K562 (cell line): ENCODE results near the gene TMEM69. TPM values are rescaled to one million over a fixed set of nuclear protein-coding genes. Genes with fewer than 3 reads are reported as not detected.

ENCODE experiments used
- C11orf30 ChIP-seq: fragments of 450-650 bp; IDR thresholded peaks from 2 replicates; pipeline ENCODE4 v1.6.1; 2016; ENCODE audit warnings: low read depth, mild to moderate bottlenecking
- FOS ChIP-seq: IDR thresholded peaks from 3 replicates; pipeline ENCODE4 v1.6.1; 2011; ENCODE audit not compliant: insufficient read length; ENCODE audit errors: extremely low read depth
- GTF2E2 ChIP-seq: fragments of 200-800 bp; sonication (Bioruptor generic); IDR thresholded peaks from 2 replicates; pipeline ENCODE4 v1.6.1; 2016; ENCODE audit warnings: missing genetic modification characterization, missing compliant biosample characterization
- MCM5 ChIP-seq: fragments of 450-650 bp; IDR thresholded peaks from 2 replicates; pipeline ENCODE4 v1.6.1; 2016; ENCODE audit warnings: low read depth
- NR2C1 ChIP-seq, 2 experiments: fragments of 450-650 bp; IDR thresholded peaks; 2 replicates each; pipeline ENCODE4 v1.6.1; 2017; ENCODE audit warnings: mild to moderate bottlenecking in 2 of 2, antibody characterized with exemption in 1 of 2, inconsistent platforms in 1 of 2, missing compliant biosample characterization in 1 of 2, missing genetic modification characterization in 1 of 2
- PTRF ChIP-seq: fragments of 450-650 bp; IDR thresholded peaks from 2 replicates; pipeline ENCODE4 v1.6.1; 2016; ENCODE audit warnings: mild to moderate bottlenecking, missing genetic modification characterization, missing compliant biosample characterization
- PYGO2 ChIP-seq: fragments of 450-650 bp; IDR thresholded peaks from 2 replicates; pipeline ENCODE4 v1.6.1; 2016; ENCODE audit warnings: mild to moderate bottlenecking, missing genetic modification characterization, moderate library complexity, missing compliant biosample characterization
- RAD51 ChIP-seq: fragments of 450-650 bp; IDR thresholded peaks from 2 replicates; pipeline ENCODE4 v1.7.1; 2016; ENCODE audit warnings: low read depth, mild to moderate bottlenecking, borderline replicate concordance
- SMAD2 ChIP-seq: fragments of 150-350 bp; IDR thresholded peaks from 2 replicates; pipeline ENCODE4 v1.6.1; 2014; ENCODE audit warnings: low read depth, mild to moderate bottlenecking, low read length
- SRF ChIP-seq, 2 experiments: fragments of 250-450, 450-650 bp in 1 of 2; sonication (Bioruptor Pico) in 1 of 2; sonication (generic) in 1 of 2; formaldehyde crosslinking; IDR thresholded peaks; 2 replicates each; pipeline versions ENCODE4 v1.5.0 to v1.5.1; 2020 to 2022; ENCODE audit warnings: mild to moderate bottlenecking in 1 of 2, missing genetic modification reagents in 1 of 2
- ZNF184 ChIP-seq: sonication (generic); formaldehyde crosslinking; IDR thresholded peaks from 2 replicates; pipeline ENCODE4 v1.5.0; 2020; ENCODE audit warnings: missing genetic modification reagents
- ZNF224 ChIP-seq: sonication (generic); formaldehyde crosslinking; IDR thresholded peaks from 2 replicates; pipeline ENCODE4 v1.8.0; 2022; ENCODE audit warnings: mild to moderate bottlenecking, missing genetic modification reagents
- ZNF263 ChIP-seq: sonication (generic); formaldehyde crosslinking; IDR thresholded peaks from 2 replicates; pipeline ENCODE4 v1.8.0; 2022; ENCODE audit warnings: mild to moderate bottlenecking, missing genetic modification reagents, borderline replicate concordance
- ZNF695 ChIP-seq: fragments of 450-650 bp; formaldehyde crosslinking; IDR thresholded peaks from 2 replicates; pipeline ENCODE4 v1.4.0; 2020; ENCODE audit warnings: mild to moderate bottlenecking, moderate library complexity
- ZNF696 ChIP-seq: fragments of 250-450 bp; sonication (Bioruptor Pico); conservative IDR thresholded peaks from 2 replicates; pipeline ENCODE4 v1.4.0; 2020; ENCODE audit warnings: mild to moderate bottlenecking, moderate library complexity
- polyA plus RNA-seq, 8 experiments: library from polyadenylated mRNA; depleted of rRNA in 4 of 8; stranded (reverse) in 5 of 8; unstranded in 3 of 8; fragments of >200 nt; fragmentation: Nextera tagmentation in 2 of 8; fragmentation: Illumina TruSeq in 1 of 8; extraction: Ambion mirVana in 2 of 8; extraction: Trizol in 1 of 8; gene quantifications; 2 replicates each; pipeline versions ENCODE4 v1.2.1 to v1.2.3, GENCODE V29; 2011 to 2014; ENCODE audit warnings: inconsistent platforms in 1 of 8, missing spikeins in 1 of 8
- total RNA-seq, 7 experiments: library from RNA; depleted of rRNA in 6 of 7; stranded (reverse); fragments of >200 nt in 6 of 7; fragmentation: Illumina TruSeq in 2 of 7; extraction: Trizol in 2 of 7; gene quantifications; 2 replicates each; pipeline versions ENCODE4 v1.2.1 to v1.2.3, GENCODE V29; 2011 to 2021; ENCODE audit warnings: low replicate concordance in 1 of 7
- TF ChIP-seq, protein P1 (sequence below): fragments of 250-450 bp; sonication (Bioruptor Pico); IDR thresholded peaks from 2 replicates; pipeline ENCODE4 v1.5.0; 2021; ENCODE audit warnings: mild to moderate bottlenecking, moderate library complexity
- TF ChIP-seq, protein P2 (sequence below): fragments of 250-450 bp; sonication (Bioruptor Pico); IDR thresholded peaks from 2 replicates; pipeline ENCODE4 v1.4.0; 2020; ENCODE audit warnings: borderline replicate concordance
- TF ChIP-seq, protein P3 (sequence below): fragments of 450-650 bp; IDR thresholded peaks from 2 replicates; pipeline ENCODE4 v1.6.1; 2016; ENCODE audit warnings: antibody characterized with exemption
- TF ChIP-seq, protein P4 (sequence below): sonication (generic); formaldehyde crosslinking; IDR thresholded peaks from 2 replicates; pipeline ENCODE4 v1.8.0; 2022; ENCODE audit warnings: missing genetic modification reagents, mild to moderate bottlenecking, moderate library complexity, borderline replicate concordance

Gene TMEM69
- total and polyA plus RNA-seq, 9 of the 15 experiments (the other 6 are each of a cell fraction or from before 2014, with no cell fraction given): 47.3 to 248 (median 103) TPM

DNA sequence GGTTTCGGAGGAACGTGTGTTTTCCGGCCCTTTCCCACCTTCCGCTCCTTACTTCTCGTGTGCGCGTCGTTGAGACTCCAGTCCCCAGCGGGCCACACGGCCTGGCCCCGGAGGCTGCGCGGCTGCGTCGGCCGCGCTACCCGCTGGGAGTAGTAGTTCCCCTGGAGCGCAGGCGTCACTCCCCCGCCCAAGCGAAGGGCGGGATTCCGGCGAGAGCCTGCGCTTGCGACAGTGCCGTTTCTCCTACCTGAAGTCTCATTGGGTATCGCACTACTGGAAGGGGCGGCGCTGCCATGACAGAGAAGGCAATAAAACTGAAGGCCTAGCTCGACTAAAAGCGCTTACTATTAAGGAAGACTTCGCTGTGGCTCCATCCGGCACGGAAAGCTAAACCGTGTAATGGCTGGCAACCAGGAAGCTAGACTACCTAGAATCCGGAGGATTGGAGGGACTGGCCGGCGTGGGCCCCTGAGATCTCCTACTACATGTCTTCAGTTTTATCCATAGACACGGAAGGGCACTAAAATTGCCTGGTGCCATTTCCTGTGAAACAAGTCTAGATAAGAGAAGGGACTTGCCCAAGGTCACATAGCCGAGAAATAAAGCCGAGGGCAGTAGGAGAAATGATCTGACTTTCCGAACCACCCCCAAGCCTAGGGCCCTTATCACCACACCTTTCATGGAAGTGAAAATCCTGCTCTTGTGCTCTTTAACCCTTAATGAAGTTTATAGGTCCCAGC, 797 bp upstream of the TMEM69 start (continued):
- TF ChIP-seq FOS (no peak), SMAD2 (no peak), NR2C1 (IDR thresholded peaks at IDR 0.05) (no peak; the same call in none of the 2 replicates), NR2C1 (tag; IDR thresholded peaks at IDR 0.05) (peak; percentile 78), PYGO2 (tag) (no peak), C11orf30 (peak; percentile 29; the same call in 1 of the 2 replicates), GTF2E2 (tag) (no peak; the same call in 1 of the 2 replicates), RAD51 (no peak), ZNF696 (CRISPR knock-in tag) (no peak), ZNF224 (CRISPR knock-in tag) (no peak), ZNF263 (CRISPR knock-in tag) (no peak), PTRF (tag) (no peak), MCM5 (no peak), ZNF184 (no peak), ZNF695 (CRISPR knock-in tag) (no peak), SRF (CRISPR knock-in tag; IDR thresholded peaks at IDR 0.05) (peak; percentile 29 to 71; a peak in 2 of 4 replicates)
- TF ChIP-seq, protein P1, sequence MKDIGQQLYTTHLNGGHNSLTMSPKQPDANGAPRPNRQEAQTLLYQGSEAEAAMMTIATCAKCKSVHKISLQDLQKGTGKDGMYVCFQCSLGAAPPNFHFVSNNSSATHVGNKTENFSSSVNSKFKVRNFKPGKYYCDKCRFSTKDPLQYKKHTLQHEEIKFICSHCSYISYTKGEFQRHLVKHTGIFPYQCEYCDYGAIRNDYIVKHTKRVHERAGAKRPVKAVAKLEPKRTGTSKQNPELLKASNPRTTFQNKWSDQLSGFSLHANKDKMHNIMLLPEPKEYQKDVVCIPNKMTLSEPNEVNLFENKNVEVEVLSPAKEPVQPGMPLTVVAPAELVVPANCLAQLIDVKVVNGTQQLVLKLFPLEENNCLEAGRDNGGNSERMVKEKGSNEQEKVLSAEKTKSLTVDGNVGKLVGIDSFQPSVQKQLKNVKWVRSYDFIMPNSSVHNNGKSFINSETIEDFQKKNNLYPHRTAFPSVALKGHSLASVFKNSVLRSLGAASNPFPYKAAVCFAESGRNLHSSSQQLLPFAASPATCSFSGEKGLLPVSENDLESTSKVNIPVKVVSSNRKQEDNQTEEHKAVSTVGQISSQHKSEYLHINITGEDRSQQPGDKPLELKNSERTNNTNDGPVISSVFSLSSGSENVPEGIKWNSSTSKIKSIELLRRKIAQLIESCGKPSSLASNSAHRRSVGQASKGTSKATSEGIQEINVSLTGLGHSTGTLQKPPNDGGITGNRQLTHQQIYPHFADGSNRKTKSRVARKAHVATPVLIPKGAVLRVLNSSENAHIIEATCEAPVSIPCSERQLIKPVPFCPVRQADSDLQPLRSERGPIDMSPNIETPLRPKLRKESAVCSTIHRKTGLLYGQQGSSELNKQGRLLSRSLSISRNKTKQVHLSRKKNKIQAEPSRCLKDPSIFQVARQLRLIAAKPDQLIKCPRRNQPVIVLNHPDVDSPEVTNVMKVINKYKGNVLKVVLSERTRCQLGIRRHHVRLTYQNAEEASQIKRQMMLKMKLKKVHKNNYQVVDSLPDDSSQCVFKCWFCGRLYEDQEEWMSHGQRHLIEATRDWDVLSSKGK (CRISPR knock-in tag): 0 out of 2 replicates have a peak, but pooled peaks have one; percentile 7
- TF ChIP-seq, protein P2, sequence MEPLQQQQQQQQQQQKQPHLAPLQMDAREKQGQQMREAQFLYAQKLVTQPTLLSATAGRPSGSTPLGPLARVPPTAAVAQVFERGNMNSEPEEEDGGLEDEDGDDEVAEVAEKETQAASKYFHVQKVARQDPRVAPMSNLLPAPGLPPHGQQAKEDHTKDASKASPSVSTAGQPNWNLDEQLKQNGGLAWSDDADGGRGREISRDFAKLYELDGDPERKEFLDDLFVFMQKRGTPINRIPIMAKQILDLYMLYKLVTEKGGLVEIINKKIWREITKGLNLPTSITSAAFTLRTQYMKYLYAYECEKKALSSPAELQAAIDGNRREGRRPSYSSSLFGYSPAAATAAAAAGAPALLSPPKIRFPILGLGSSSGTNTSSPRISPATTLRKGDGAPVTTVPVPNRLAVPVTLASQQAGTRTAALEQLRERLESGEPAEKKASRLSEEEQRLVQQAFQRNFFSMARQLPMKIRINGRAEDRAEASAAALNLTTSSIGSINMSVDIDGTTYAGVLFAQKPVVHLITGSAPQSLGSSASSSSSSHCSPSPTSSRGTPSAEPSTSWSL (CRISPR knock-in tag): no peak
- TF ChIP-seq, protein P3, sequence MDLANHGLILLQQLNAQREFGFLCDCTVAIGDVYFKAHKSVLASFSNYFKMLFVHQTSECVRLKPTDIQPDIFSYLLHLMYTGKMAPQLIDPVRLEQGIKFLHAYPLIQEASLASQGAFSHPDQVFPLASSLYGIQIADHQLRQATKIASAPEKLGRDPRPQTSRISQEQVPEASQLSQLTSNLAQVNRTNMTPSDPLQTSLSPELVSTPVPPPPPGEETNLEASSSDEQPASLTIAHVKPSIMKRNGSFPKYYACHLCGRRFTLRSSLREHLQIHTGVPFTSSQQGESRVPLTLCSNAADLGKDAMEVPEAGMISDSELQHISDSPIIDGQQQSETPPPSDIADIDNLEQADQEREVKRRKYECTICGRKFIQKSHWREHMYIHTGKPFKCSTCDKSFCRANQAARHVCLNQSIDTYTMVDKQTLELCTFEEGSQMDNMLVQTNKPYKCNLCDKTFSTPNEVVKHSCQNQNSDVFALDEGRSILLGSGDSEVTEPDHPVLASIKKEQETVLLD: peak; percentile 18; the same call in 1 of the 2 replicates
- TF ChIP-seq, protein P4, sequence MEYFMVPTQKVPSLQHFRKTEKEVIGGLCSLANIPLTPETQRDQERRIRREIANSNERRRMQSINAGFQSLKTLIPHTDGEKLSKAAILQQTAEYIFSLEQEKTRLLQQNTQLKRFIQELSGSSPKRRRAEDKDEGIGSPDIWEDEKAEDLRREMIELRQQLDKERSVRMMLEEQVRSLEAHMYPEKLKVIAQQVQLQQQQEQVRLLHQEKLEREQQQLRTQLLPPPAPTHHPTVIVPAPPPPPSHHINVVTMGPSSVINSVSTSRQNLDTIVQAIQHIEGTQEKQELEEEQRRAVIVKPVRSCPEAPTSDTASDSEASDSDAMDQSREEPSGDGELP (CRISPR knock-in tag): peak; percentile 73
